CD4-positive, alpha-beta T cell treated with Interferon alpha-2 for 1 hour (primary cell): ENCODE results near the gene RAB7A.
A peak's percentile ranks its signal among the peaks of the same experiment; 100 is the strongest.
"Not testable (repeated sequence)": the region's sequence is repeated elsewhere in the genome, so short reads cannot be mapped to it uniquely, and the experiment has no call there.

Experiments used
- DNase-seq, 2 donors: peaks; one replicate each; pipeline ENCODE4 v3.0.0-alpha.2; 2020 to 2022

The RAB7A gene

DNA sequence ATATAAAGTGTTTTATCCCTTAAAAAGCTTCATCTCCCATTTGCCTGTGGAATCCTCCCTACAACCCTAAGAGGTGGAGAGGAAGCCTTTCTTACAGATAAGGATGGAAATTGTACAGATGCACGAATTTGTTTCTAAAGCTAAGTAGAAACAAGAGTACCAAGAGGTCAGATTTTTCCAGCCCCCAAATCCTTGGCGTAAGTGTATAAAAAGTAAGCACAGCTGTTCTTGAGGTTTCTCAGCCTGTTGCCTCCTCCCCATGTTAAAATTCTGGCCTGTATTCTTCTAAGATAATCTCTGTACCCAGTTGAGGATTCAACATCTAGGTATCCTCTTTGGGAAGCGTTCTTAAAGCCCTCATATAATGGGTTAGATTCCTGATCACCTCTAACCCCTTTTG lies 34.9 kb downstream of the RAB7A start:
- no peak for DNase-seq

- DNase-seq, result no peak
Measured at GRCh38 chr3:128761392-128761791, 35.4 kb downstream of the RAB7A start.

- DNase-seq, result peak in 1 of 2 donors; percentile 9
Measured at GRCh38 chr3:128763967-128764366, 38.0 kb downstream of the RAB7A start.

GRCh38 chr3:128764863-128765262 lies 38.9 kb downstream of the RAB7A start:
- DNase-seq, result no peak

DNA sequence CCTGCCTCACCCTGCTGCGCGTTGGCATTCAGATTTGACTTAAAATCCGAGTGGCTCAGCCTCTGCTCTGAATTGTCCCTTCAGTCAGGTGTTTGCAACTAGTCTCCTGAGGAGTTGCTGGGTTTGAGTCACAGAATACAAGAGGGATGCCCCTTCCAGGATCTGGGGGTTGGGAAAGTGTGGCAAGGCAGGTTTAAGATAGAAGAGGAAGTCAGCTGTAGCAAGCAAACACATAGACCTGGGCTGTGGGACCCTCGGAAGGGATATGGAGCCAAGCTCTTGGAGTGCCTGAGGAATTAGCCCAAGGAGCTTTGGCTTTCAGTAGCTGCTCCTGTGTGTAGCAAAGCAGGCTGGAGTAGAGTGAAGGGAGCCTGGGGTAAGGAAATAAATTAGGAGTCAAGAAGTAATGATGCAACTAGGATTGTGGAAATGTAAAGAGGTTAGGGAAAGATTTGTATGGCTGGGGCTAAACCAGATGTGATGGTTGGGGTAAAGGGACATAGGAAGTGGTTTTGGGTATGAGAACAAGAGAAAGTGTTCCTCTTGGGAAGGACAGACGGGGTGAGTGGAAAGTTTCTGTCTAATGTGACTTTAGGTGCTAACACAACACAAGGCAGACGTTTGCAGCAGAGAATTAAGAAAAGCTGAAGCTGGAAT lies 41.2 kb downstream of the RAB7A start:
- DNase-seq, result no peak

DNA sequence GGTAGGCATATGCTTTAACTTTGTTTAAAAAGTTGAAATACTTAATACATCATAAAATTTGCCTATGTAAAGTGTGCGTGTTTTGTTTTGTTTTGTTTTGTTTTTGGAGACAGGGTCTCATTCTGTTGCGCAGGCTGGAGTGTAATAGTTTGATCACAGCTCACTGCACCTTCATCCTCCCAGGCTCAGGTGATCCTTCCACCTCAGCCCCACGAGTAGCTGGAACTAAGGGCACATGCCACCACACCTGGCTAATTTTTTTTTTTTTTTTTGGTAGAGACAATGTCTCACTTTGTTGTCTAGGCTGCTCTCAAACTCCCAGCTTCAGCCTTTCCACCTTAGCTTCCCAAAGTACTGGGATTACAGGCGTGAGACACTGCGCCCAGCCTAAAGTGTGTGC lies 42.5 kb downstream of the RAB7A start:
- DNase-seq, result no peak

DNA sequence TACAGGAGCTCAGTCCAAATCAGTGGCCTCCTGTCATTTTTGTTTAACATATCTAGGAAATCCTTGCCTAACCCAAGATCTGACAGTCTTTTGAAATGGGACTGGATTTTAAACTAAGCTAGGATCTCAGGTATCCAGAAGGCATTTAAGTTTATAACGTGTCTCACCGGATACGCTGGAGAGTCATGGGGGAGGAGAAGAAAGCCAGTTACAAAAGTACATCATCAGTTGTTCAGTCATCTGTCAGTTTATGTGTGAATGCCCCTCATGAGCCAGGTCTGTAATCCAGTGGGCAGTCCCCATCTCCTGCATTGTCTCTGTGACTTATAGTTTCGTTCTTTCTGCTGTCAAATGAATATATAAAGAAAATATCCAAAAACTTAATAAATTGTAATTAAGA lies 44.4 kb downstream of the RAB7A start:
- no peak for DNase-seq

DNA sequence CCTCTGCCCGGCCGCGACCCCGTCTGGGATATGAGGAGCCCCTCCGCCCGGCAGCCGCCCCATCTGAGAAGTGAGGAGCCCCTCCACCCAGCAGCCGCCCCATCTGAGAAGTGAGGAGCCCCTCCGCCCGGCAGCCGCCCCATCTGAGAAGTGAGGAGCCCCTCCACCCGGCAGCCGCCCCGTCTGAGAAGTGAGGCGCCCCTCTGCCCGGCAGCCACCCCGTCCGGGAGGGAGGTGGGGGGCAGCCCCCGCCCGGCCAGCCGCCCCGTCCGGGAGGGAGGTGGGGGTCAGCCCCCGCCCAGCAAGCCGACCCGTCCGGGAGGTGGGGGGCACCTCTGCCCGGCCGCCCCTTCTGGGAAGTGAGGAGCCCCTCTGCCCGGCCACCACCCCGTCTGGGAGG lies 47.2 kb downstream of the RAB7A start:
- DNase-seq, result not testable (repeated sequence)

DNA sequence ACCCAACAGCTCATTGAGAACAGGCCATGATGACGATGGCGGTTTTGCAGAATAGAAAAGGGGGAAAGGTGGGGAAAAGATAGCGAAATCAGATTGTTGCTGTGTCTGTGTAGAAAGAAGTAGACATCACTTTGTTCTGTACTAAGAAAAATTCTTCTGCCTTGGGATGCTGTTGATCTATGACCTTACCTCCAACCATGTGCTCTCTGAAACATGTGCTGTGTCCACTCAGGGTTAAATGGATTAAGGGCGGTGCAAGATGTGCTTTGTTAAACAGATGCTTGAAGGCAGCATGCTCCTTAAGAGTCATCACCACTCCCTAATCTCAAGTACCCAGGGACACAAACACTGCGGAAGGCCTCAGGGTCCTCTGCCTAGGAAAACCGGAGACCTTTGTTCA lies 47.6 kb downstream of the RAB7A start:
- not testable (repeated sequence) for DNase-seq

GRCh38 chr3:128775241-128775640 lies 49.3 kb downstream of the RAB7A start:
- no peak for DNase-seq

DNA sequence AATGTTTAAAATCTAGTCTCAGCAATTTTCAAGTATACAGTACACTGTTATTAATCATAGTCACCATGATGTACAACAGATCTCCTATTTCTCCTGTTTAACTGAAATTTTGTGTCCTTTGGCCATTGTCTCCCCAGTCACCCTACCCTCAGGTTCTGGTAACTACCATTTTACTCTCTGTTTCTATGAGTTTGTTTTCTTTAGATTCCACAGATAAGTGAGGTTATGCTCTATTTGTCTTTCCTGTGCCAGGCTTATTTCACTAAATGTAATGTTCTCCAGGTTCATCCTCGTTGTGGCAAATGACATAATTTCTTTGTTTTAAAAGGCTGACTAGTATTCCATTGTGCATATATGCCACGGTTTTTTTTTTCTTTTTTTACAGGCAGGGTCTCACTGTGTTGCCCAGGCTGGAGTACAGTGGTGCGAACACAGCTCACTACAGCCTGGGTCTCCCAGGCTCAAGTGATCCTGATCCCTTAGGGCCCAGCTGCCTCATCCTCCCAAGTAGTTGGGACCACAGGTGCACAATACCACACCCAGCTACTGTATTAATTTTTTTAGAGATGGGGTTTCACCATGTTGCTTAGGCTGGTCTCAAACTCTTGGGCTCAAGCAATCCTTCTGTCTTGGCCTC lies 50.0 kb downstream of the RAB7A start:
- no peak for DNase-seq

- no peak for DNase-seq
Measured at GRCh38 chr3:128780101-128780837, 54.3 kb downstream of the RAB7A start.

DNA sequence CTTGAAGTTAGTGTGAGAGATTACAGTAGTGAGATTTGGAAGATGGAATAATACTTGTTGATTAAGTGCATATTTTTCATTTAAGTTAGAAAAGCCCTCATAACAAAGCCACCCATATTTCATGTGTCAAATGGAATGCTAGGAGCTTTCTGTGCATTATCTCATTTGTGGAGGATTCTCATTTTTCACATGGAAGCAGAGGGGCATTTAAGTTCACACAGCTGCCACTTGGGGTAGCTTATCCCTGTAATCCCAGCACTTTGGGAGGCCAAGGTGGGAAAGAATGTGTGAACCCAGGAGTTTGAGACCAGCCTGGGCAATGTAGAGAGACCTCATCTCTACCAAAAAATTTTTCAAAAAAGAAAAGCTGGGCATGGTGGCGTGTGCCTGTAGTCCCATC lies 55.2 kb downstream of the RAB7A start:
- no peak for DNase-seq

- DNase-seq, result no peak
Measured at GRCh38 chr3:128782282-128783146, 56.5 kb downstream of the RAB7A start.

DNA sequence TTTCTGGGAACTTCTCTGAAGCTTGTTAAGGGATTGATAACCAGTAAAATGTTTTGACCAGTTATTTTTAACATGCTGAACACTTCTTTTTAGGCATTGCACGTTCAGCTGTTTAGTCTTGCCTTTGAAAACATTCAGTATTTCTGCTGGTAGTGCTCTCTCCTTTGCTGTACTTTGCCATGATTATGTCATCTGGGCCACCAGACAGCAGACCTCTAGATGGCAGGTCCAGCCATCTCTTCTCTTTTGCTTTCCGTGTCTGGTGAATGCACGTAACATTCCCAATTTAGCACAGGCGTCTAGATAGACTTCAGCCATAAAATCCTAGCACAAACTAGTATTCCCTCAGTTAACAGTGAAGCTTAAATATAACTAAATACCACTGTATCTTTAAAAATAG lies 57.8 kb downstream of the RAB7A start:
- DNase-seq, result no peak

GRCh38 chr3:128784232-128784631 lies 58.2 kb downstream of the RAB7A start:
- DNase-seq, result peak; percentile 53 to 62

DNA sequence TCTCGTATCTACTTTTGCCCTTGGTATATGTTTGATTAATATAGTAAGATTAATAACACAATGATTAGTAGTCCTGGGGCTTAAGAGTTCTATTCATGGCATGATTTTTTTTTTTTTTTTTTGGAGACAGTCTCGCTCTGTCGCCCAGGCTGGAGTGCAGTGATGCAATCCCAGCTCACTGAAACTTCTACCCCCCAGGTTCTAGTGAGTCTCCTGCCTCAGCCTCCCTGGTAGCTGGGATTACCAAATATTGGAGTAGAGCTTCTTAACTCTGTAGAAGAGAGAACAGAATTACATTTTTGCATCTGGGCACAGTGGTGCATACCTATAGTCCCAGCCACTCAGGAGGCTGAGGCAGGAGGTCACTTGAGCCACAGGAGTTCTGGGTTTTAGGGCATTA lies 58.9 kb downstream of the RAB7A start:
- DNase-seq, result no peak

DNA sequence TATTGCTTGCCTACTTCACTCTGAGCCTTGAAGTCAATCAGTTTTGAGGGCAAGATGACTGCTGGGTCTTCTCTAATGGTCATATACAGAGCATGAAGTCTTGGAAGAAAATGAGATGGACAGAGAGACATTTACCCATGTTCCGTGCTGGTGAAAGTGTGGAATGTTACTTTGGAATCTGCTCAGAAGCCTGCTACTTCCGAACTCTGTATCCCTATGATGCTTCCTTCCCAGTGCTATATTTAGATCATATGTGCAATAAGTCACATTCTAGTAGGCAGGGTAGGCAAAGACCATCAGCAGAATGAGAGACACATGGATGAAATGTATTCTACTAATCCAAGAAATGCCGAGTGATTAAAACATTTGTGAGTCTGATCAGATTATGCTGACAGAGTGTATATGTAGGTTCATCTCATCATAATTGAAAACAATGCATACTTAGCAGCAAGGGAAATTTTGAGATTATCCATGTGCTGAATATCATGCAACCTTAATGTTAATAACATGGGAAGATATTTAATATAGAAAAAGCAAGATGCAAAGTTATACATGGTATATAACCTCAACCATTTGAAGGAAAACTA lies 60.5 kb downstream of the RAB7A start:
- DNase-seq, result no peak

- peak; percentile 44 to 60 for DNase-seq
Measured at GRCh38 chr3:128787256-128788253, 61.6 kb downstream of the RAB7A start.

- DNase-seq, result no peak
Measured at GRCh38 chr3:128788268-128788869, 62.4 kb downstream of the RAB7A start.
